Measurements from ENCODE around the gene FBXO8.
"Not testable (repeated sequence)": the region's sequence is repeated elsewhere in the genome, so short reads cannot be mapped to it uniquely, and the experiment has no call there.

FBXO8 gene, protein sequence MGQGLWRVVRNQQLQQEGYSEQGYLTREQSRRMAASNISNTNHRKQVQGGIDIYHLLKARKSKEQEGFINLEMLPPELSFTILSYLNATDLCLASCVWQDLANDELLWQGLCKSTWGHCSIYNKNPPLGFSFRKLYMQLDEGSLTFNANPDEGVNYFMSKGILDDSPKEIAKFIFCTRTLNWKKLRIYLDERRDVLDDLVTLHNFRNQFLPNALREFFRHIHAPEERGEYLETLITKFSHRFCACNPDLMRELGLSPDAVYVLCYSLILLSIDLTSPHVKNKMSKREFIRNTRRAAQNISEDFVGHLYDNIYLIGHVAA

DNA sequence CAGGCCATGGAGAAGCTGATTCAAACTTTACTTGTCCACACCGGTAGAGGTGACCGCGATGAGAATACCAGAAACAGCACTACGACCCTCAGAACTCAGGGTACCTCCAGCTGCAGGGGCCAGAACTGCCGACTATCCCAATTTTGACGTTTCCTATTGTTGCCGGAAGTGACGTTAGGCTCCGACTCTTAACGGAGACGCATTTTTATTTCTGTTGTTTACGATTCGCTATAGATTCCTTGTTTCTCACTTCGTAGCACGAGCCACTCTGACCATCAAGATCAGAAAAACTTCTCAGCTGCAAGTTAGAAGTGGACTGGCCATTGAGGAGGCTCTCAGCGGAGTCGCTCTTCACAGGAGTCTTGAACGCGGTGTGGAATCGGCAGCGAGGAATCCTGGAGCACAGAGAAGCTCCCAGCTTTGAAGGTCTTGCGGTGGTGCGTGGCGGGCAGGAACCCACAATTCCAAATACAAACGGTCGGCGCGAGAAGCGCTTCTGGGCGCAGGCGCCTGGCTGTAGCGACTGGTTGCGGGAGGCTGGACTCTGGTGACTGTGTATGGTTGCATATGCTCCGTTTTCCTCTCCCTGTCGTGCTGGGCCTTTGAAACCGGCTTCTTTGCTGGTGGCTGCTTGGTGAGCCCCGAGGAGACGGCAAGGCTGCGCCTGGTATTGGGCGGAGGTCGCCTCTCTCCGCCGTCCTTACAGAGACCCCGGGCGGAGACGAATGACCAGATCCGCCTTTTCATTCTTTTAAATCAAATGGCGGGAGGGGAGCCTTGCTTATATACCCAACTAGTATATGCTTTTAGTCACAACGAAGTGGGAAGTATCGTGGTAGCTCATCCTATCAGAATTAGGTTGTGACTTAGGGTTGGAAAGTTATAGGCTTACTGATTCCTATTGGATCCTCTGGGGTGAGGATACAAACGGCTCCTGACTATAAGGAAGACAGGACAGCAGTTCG, at the start of gene FBXO8, which contains the start of gene CEP44:
TSS of gene FBXO8 (minus strand) at position 161 of the 965 bp plus-strand sequence. CDS start 20,575 bp downstream, outside the sequence.
TSS of gene CEP44 (plus strand) at position 405 of the 965 bp plus-strand sequence. CDS start 15,211 bp downstream, outside the sequence.
- peak; percentile 42 for DNase-seq

DNA sequence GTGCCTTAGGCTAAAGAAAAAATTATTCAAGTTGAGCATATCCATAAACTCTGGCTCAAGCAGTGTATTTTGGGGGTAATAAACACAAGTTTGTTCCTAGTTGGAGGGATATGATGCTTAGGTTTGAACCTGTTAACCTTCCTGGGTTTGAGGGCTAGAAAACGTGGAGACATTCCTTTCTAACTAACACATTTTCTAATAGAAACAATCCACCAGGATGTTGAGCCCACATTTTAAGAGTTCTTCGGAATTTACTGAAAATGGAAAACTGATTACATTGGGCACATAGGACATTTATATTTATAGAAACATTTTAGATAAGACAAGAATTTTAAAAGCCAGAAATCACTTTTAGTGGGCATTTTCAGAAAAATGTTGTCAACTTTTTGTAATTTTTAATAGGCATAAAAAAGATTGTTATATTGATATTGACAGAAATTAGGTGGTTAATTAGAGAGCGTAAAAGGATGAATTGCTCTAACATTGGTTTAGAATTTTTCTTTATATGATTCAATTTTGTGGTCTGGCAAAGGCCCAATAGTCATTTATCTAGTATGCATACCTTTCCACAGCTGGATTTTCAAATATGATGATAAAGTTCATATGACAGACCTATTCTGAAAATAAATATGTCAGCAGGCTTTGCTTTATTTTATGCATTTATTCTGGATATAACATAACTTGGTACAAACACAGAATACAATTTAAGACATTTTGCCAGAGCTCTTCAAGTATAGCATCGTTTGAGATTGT, 49.5 kb upstream of the FBXO8 start:
- no peak for DNase-seq

DNA sequence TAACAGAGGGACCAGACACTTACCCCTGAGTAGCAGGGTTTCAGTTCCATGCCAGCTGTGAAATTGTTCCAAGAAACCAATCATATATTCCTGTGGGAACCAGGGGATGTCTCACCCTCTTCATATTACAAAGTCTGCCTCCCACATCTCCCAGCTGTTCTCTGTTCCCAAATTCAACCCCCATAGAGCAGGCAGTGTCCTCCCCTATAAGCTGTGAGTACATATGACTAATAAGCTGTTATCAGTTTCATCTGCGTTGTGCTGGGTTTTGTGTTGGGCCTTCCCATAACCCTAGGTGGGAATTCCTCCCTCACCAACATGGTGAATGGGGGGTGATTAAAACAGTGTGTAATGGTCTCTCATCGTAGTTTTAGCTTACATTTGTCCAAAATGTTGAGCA, 41.3 kb upstream of the FBXO8 start:
- no peak for DNase-seq

DNA sequence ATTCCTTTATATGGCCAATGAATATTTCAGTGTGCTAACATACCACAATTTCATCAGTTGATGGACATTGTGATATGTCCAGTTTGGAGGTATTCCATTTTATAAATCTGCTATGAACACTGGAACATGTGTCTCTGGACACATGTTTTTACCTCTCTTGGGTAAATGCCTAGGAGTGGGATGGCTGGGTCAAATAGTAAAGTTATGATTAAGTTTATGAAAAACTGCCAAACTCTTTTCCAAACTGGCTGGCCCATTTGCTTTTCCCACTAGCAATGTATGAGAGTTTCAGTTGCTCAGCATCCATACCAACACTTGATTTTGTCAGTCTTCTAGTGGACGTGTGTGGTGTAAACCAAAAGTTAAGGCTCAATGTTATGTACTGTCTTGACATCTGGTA, 40.8 kb upstream of the FBXO8 start:
- DNase-seq = no peak

DNA sequence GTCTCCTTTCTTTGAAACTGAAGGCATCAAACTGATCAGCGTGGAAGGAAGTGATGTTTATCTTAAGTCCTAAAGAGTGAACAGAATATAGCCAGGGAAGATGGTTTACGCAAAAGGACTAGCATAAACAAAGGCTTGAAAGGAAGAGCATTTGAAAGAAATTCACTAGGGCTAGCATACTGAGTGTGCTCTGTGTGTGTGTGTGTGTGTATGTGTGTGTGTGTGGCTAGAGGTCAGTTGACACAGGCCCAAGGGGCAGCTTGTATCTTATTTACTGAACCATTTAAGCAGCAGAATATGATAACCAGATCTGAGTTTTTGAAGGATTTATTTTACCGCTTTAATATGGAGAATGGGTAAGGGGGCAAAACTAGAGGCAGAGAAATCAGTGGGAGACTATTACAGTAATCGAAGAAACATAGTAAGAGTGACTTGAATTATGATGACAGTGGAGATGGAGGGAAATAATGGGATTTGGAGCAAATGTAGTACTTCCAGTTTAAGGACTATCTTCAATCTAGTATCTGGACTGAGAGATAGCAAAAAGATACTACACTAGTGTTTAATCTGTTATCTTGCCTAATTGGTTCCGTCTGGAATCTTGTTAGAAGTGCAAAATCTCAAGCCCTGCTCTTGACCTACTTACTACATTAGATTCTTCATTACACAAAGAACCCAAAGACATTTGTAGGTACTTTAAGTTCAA, 37.2 kb upstream of the FBXO8 start:
- no peak for DNase-seq

DNA sequence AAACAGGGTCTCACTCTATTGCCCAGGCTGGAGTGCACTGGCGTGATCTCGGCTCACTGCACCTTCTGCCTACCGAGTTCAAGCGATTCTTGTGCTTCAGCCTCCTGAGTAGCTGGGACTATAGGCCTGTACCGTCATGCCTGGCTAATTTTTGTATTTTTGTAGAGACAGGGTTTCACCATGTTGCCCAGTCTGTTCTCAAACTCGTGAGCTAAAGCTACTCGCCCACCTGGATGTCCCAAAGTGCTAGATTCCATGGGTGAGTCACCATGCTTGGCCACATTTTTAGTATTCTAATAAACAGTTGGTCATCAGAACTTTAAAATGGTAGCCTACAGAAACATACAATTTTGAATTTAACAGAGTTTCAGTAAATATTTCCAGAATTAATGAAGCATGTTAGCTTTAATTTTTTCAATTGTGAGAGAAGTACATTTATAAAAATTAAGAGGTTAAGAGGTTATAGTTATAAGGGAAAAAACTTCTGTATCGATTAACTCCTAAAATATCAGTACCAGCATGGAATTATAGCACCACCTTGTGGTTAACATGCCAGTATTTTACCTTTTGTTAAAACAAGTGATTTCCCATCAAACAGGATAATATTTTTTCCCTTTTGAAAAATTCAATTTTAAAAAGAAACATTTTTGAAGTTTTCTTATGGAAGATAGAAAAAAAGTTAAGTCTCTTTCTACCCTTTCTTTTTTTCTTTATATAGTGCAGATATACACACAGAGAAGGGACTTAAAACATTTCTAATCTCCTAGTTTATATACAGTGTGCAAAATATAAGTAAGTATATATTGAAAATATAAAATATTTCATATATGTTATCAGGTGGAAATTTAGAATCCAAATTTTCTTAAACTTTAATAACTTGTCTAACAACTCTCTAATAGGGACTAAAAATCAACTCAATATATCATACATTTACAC, 35.6 kb upstream of the FBXO8 start:
- no peak for DNase-seq

DNA sequence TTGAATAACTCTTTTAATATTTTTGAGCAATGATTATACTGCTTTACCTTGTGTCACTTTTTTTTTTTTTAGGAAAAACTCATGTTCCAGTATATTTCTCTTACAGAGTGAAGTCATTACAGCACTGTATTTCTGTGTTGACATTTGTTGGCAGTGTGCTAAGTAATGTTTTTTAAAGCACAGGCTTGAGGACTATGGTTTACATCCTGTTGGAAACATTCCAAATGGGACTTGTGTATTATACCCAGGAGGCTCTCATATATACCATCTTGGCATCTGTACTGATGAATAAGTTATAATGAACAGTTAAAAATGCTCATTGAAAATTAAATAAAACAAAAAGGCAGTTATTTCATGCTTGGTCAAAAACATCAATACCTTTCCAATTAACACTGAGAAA, 34.1 kb upstream of the FBXO8 start:
- DNase-seq = no peak

DNA sequence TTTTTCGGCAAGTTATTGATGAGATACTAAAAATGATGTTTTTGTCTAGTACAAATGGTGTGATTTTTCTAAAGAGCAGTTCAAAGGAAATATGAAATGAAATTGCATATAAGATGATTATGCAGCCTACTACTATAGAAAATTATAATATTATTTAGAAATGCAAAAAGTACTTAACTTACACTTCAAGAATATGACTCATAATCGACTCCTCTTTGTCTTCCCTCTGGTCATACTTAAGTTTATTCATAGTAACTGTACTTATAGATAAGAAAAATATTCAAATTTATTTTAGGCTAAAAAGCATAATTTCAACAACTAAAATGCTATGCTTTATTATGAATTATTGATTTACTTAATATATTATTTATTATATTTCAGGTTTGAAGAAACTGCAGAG, 33.5 kb upstream of the FBXO8 start:
- no peak for DNase-seq

DNA sequence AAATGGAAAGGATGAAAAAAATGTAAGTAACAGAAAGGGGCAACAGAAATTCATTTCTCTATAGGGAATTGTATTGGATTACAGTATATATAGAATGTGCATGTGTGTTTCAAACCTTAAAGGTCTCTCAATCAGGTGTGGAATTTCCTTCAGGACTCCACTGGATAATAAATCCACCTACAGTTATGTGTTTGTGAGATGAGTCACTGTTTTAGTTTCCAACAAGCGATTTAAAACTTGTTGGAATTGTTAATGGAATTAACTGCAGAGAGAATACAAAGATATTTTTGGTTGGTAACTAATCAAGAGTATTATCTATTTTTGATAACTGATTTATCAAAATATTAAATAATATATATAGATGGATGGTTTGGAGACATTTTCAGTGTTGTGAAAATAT, 33.1 kb upstream of the FBXO8 start:
- no peak for DNase-seq

DNA sequence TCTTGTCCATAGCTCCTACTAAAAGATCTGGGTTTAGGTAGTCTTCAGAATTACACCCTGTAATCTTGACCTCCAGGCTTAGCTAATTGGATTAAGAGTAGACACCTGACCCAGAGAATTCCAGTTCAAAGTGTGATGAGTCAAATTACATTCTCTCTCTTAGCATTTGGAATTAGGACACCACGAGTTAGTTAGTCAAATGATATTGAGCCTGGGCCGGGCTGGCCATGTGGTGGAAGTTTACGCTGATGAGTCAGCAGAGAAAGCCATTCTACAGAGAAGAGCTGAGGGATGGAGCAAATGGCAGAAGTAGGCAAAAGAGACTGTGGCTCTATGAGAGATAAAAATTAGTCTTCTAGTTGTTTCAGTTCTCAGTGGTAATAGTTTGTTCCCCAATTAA, 31.3 kb upstream of the FBXO8 start:
- DNase-seq = no peak

DNA sequence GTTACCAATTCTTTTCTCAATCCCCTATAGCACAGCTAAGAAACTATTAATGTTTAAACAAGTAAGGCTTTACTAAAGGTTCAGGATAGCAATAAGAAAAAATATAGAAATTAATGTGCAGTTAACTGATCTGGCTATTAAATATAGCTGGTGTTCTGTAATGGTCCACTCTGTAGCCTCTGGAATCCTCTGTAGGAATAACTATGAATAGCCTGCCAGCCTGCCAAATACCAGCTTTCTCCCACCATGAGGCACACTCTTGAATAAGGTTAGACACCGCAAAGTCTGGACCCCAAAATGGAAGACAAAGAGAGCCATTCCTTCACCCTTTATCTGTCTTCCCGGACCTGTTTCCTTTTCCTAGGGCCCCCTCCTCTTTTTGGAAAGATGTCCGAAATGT, 30.8 kb upstream of the FBXO8 start:
- no peak for DNase-seq

DNA sequence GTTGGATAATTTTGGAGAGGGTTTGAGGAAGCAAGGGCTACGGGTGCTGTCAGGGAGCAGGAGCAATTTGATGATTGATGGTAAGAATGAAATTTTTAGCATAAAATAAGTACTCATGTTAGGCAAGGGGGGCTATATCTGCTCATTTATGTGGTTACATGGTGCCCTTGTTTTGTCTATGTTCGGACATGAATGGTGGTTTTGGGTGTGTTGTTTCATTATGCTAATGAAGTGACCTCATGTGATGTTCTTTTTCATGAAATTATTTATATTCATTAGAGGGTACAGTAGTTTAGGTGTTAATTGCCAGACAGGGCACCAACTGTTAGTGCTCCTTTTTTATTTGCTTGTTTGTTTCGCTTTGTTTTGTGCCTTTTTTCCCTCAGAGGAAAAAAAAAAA, 29.5 kb upstream of the FBXO8 start:
- no peak for DNase-seq

DNA sequence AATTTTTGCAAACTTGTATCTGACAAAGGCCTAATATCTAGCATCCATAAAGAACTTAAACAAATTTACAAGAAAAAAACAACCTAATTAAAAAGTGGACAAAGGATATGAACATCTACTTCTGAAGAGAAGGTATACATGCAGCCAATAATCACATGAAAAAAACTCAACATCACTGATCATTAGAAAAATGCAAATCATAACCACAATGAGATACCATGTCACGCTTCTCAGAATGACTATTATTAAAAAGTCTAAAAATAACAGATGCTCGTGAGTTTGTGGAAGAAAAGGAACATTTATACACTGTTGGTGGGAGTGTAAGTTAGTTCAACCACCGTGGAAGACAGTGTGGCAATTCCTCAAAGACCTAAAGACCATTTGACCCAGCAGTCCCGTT, 24.2 kb upstream of the FBXO8 start:
- DNase-seq = no peak

DNA sequence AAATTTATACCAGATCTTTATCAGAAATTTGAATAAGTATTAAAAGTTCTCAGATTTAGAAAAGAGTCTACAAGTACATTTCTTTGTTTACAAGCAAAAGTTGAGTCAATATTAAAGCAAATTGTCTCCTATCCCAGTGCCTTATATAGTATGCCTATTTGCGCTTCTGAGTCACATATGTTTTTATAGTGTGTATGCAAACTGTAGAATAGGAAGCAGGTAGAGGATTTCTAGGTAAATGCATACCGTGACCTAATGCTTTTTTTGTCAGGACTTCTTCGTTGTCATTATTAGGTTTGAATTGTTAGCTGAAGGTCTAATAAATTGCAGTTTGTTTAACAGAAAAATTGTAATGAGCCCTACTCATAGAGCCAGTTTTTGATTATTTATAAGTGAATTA, 22.5 kb upstream of the FBXO8 start:
- DNase-seq = no peak

DNA sequence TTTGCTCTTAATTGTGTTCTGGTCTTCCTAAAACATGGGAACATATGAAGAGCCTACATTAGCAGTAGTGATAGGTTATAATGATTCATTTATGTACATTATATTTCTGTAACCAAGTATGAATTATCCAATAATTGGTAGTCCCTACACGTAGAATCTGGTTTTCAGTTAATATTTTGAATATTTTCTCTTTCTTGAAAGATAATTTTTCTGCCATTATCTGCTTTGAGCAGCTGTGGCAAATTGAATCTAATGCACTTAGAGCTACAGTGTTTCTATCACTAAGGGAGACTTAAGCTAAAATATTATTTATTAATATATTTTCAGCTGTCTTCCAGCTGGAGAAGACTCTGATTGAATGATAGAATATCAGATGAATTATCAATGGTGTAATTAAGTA, 21.2 kb upstream of the FBXO8 start:
- no peak for DNase-seq

DNA sequence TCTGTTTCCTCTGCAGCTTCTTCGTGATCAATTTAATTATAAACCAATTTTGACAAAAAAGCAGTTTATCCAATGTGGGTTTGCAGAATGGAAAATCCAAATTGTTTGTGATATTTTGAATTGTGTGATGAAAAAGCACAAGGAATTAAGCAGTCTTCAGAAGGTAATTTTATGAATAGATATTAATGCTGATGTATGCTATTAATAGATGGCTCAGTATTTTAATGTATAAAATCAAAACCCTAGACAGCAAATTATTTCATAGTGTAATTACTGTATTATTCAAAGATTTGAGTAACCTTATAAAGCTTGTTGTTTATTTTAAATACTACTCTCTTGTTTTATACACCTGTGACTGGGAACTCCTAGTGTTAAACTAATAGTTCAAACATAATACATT, 20.2 kb upstream of the FBXO8 start:
- DNase-seq = no peak

DNA sequence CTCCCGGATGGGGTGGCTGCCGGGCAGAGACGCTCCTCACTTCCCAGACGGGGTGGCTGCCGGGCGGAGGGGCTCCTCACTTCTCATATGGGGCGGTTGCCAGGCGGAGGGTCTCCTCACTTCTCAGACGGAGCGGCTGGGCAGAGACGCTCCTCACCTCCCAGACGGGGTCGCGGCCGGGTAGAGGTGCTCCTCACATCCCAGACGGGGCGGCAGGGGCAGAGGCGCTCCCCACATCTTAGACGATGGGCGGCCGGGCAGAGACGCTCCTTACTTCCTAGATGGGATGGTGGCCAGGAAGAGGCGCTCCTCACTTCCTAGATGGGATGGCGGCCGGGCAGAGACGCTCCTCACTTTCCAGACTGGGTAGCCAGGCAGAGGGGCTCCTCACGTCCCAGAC, 11.7 kb upstream of the FBXO8 start:
- DNase-seq = not testable (repeated sequence)

DNA sequence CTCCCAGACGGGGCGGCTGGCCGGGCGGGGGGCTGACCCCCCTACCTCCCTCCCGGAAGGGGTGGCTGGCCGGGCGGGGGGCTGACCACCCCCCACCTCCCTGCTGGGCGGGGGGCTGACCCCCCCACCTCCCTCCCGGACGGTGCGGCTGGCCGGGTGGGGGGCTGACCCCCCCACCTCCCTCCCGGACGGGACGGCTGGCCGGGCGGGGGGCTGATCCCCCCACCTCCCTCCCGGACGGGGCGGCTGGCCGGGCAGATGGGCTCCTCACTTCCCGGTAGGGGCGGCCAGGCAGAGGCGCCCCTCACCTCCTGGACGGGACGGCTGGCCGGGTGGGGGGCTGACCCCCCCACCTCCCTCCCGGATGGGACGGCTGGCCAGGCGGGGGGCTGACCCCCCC, 11.2 kb upstream of the FBXO8 start:
- not testable (repeated sequence) for DNase-seq

DNA sequence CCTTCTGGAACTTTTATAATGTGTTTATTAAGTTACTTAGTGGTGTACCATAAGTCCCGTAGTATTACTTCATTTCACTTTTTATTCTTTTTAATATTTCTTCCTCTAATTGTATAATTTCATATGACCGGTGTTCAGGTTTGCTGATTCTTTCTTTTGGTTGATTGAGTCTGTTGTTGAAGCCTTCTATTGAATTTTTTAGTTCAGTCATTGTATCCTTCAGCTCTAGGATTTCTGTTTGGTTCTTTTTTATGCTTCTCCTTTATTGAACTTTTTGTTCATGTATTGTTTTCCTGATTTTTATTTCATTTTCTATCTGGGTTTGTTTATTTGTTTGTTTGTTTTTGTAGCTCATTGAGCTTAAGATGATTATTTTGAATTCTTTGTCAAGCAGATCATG, 9.0 kb upstream of the FBXO8 start:
- DNase-seq = no peak

DNA sequence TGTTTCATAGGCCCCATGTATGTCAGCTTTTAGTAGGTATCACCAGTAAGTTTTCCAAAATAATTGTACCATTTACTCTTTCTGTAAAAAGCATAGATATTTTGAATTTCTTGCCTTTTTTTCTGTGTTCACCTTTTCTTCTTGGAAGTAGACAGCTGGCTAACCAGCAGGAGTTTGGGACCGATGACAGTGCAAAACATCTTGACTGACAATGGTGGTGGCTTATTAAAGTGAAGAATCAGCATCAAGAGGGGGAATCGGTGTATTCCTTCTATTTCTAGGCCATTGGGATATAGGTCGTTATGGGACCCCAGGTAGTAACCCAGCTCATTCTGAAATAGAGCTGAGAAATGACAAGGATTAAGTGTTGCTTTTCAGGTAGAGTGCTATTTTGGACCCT, 3.4 kb upstream of the FBXO8 start:
- DNase-seq = no peak

DNA sequence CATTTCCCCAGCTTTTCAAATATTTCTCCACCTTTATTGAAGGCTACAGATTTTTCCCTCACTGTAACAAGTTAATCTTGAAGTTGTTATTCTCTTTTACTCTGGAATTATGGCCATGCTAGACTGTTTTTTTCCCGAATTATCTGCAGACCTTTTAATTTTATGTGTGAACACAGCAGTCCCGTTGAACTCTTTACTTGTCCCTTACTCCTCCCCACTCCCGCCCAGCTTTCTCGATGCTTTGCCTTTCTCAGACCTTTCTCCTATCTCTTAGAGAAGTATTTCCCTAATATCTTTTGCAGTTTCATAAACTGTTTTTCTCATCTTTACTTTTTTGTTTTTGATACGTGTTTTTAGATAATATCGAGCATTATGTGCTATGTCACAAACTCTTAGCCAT, 1.0 kb upstream of the FBXO8 start:
- no peak for DNase-seq

Measured in NCI-H1436 treated with DMSO at 0.1 percent for 48 hours (cell line).